CD14-positive monocyte (primary cell): Measurements from ENCODE around the gene GLDN. TPM values are rescaled to one million over a fixed set of nuclear protein-coding genes. Genes with fewer than 3 reads are reported as not detected.

Experiments
- DNase-seq, 3 donors: peaks; one replicate each; pipeline ENCODE4 v3.0.0-alpha.2; 2011 to 2022
- H2AFZ ChIP-seq: 2 replicates; pipeline ENCODE4 v1.6.0; 2012; ENCODE audit warnings: mild to moderate bottlenecking, low read depth, low read length, inconsistent platforms; ENCODE audit not compliant: insufficient read depth, poor library complexity, severe bottlenecking
- H3K27ac ChIP-seq, 2 donors: 1 replicate in 1 of 2; 2 replicates in 1 of 2; pipeline ENCODE4 v1.5.1; 2012 to 2013; ENCODE audit warnings: low read length in 2 of 2, control low read depth in 1 of 2, inconsistent platforms in 1 of 2, low read depth in 1 of 2, mild to moderate bottlenecking in 1 of 2
- H3K27me3 ChIP-seq, 2 donors: one replicate each; pipeline versions ENCODE4 v1.6.0 to v1.6.1; 2011 to 2013; ENCODE audit warnings: low read length in 2 of 2; ENCODE audit not compliant: control insufficient read depth in 2 of 2, insufficient read depth in 2 of 2
- H3K36me3 ChIP-seq, 2 donors: replicated peaks in 1 of 2; 1 replicate in 1 of 2; 2 replicates in 1 of 2; pipeline versions ENCODE4 v1.5.1 to v1.6.1; 2012 to 2013; ENCODE audit warnings: low read length in 2 of 2, control low read depth in 1 of 2, inconsistent platforms in 1 of 2, mild to moderate bottlenecking in 1 of 2; ENCODE audit not compliant: insufficient read depth in 2 of 2, control insufficient read depth in 1 of 2
- H3K4me1 ChIP-seq, 2 donors: 1 replicate in 1 of 2; 2 replicates in 1 of 2; pipeline versions ENCODE4 v1.5.1 to v1.6.1; 2012 to 2013; ENCODE audit warnings: low read length in 2 of 2, control low read depth in 1 of 2, inconsistent platforms in 1 of 2, mild to moderate bottlenecking in 1 of 2, moderate library complexity in 1 of 2; ENCODE audit not compliant: insufficient read depth in 2 of 2, control insufficient read depth in 1 of 2
- H3K4me2 ChIP-seq: replicated peaks from 2 replicates; pipeline ENCODE3; 2012; ENCODE audit warnings: low read length, moderate library complexity, mild to moderate bottlenecking; ENCODE audit not compliant: poor library complexity, severe bottlenecking; ENCODE audit errors: extremely low read depth
- H3K4me3 ChIP-seq, 3 experiments: fragments of 200-600 bp in 1 of 3; sonication (generic) in 1 of 3; replicated peaks in 1 of 3; 1 replicate in 2 of 3; 2 replicates in 1 of 3; pipeline ENCODE4 v1.5.1; 2011 to 2013; ENCODE audit warnings: low read length in 3 of 3, mild to moderate bottlenecking in 3 of 3, control low read depth in 2 of 3, low read depth in 2 of 3, inconsistent platforms in 1 of 3, moderate library complexity in 1 of 3
- H3K79me2 ChIP-seq: 2 replicates; pipeline ENCODE4 v1.6.0; 2012; ENCODE audit warnings: mild to moderate bottlenecking, control low read depth, inconsistent platforms, low read length, moderate library complexity; ENCODE audit not compliant: insufficient read depth
- H3K9ac ChIP-seq: 2 replicates; pipeline ENCODE4 v1.6.0; 2017; ENCODE audit warnings: low read length, mild to moderate bottlenecking; ENCODE audit not compliant: insufficient read depth, poor library complexity, severe bottlenecking
- H3K9me3 ChIP-seq, 2 donors: replicated peaks in 1 of 2; 1 replicate in 1 of 2; 2 replicates in 1 of 2; pipeline versions ENCODE4 v1.5.1 to v1.6.1; 2012 to 2013; ENCODE audit warnings: low read length in 2 of 2, control low read depth in 1 of 2; ENCODE audit not compliant: control insufficient read depth in 1 of 2, insufficient read depth in 1 of 2
- H4K20me1 ChIP-seq: 2 replicates; pipeline ENCODE4 v1.6.0; 2012; ENCODE audit warnings: mild to moderate bottlenecking, low read length, control low read depth, moderate library complexity; ENCODE audit not compliant: insufficient read depth
- H3K27ac Mint-ChIP-seq, 7 donors: one replicate each; pipeline ENCODE4 v1.8.0; 2020; ENCODE audit warnings: mild to moderate bottlenecking in 7 of 7, mixed read lengths in 7 of 7, moderate library complexity in 6 of 7, inconsistent platforms in 2 of 7
- H3K27me3 Mint-ChIP-seq, 3 donors: one replicate each; pipeline ENCODE4 v1.8.0; 2021 to 2022; ENCODE audit warnings: low read depth in 3 of 3, mild to moderate bottlenecking in 3 of 3, mixed read lengths in 3 of 3, moderate library complexity in 3 of 3, inconsistent platforms in 1 of 3
- H3K36me3 Mint-ChIP-seq, 2 donors: one replicate each; pipeline ENCODE4 v1.8.0; 2020; ENCODE audit warnings: mixed read lengths in 2 of 2, inconsistent platforms in 1 of 2, mild to moderate bottlenecking in 1 of 2
- H3K4me1 Mint-ChIP-seq: one replicate; pipeline ENCODE4 v1.8.0; 2020; ENCODE audit warnings: mild to moderate bottlenecking, mixed read lengths
- H3K4me3 Mint-ChIP-seq, 2 donors: one replicate each; pipeline ENCODE4 v1.8.0; 2020; ENCODE audit warnings: mild to moderate bottlenecking in 2 of 2, mixed read lengths in 2 of 2, moderate library complexity in 1 of 2
- H3K9me3 Mint-ChIP-seq, 7 donors: one replicate each; pipeline ENCODE4 v1.8.0; 2020 to 2022; ENCODE audit warnings: mixed read lengths in 7 of 7, mild to moderate bottlenecking in 6 of 7, moderate library complexity in 6 of 7, inconsistent platforms in 2 of 7
- CTCF ChIP-seq: fragments of 200-600 bp; IDR thresholded peaks from one replicate; pipeline ENCODE4 v1.8.0; 2022; ENCODE audit warnings: antibody characterized with exemption, mild to moderate bottlenecking
- WGBS: methylation state at CpG from one replicate; pipeline ENCODE4 v1.1.5; 2013; ENCODE audit warnings: missing lambda C conversion rate; ENCODE audit not compliant: insufficient coverage; 5-methylcytosine and 5-hydroxymethylcytosine counted together
- intact Hi-C, 2 donors: fragments of 100-400 bp; cut with micrococcal nuclease; formaldehyde crosslinking; loops; one replicate each; pipeline versions ENCODE4 v1.15.0 to v1.15.1; 2023
- polyA plus RNA-seq, 3 donors: library from polyadenylated mRNA; depleted of rRNA in 1 of 3; unstranded in 2 of 3; stranded (reverse) in 1 of 3; fragments of 300-500 nt in 2 of 3; fragments of >200 nt in 1 of 3; fragmentation: Illumina TruSeq in 2 of 3; gene quantifications; 1 replicate in 2 of 3; 2 replicates in 1 of 3; pipeline ENCODE4 v1.2.3, GENCODE V29; 2012 to 2021

Gene GLDN
- polyA plus RNA-seq, 3 donors, result 0.04 TPM; not detected in 2

GRCh38 chr15:51386029-51386428 lies 44.6 kb downstream of the GLDN start:
- H3K4me2 ChIP-seq, result no peak overlapping the region
- H3K4me1 ChIP-seq, result no peaks in the 10 kb centered on the region
- H3K9ac ChIP-seq, result no peak overlapping the region
- H3K27ac Mint-ChIP-seq, result no peak overlapping the region
- no peak overlapping the region for H3K4me3 ChIP-seq
- no peak overlapping the region for H3K4me3 Mint-ChIP-seq
- no peak for TF ChIP-seq CTCF
- H3K79me2 ChIP-seq, result no peaks in the 10 kb centered on the region
- no peaks in the 10 kb centered on the region for H3K9me3 Mint-ChIP-seq
- peaks cover 6% of the 10 kb centered on the region for H3K4me1 Mint-ChIP-seq
- peaks cover 0 to 5% of the 10 kb centered on the region in 2 donors for H3K27me3 ChIP-seq
- WGBS, result 87% methylated on average over 6 of the region's 8 CpGs
- no peak for DNase-seq
- H3K36me3 ChIP-seq, result no peaks in the 10 kb centered on the region
- H3K36me3 Mint-ChIP-seq, result no peaks in the 10 kb centered on the region
- H3K27me3 Mint-ChIP-seq, result peaks cover 2 to 10% (median 5%) of the 10 kb centered on the region in 3 donors
- no peak overlapping the region for H2AFZ ChIP-seq
- H3K9me3 ChIP-seq, result no peaks in the 10 kb centered on the region
- intact Hi-C loops, result no loop called here
- H4K20me1 ChIP-seq, result no peaks in the 10 kb centered on the region
- H3K27ac ChIP-seq, result no peak overlapping the region

- 95% methylated on average over 12 of the region's 12 CpGs for WGBS
Measured at GRCh38 chr15:51386486-51386885, 45.0 kb downstream of the GLDN start.

More at GRCh38 chr15:51386486-51386885, 45.0 kb downstream of the GLDN start:
- Histone ChIP-seq H3K36me3 (no peaks in the 10 kb centered on the region), H3K4me1 (no peaks in the 10 kb centered on the region), H2AFZ (no peak overlapping the region), H3K4me3 (no peak overlapping the region), H3K27ac (no peak overlapping the region), H3K4me2 (no peak overlapping the region), H4K20me1 (no peaks in the 10 kb centered on the region), H3K79me2 (no peaks in the 10 kb centered on the region), H3K27me3 (peaks cover 0 to 5% of the 10 kb centered on the region in 2 donors), H3K9me3 (no peaks in the 10 kb centered on the region), H3K9ac (no peak overlapping the region)
- TF ChIP-seq CTCF, result no peak
- Mint-ChIP-seq H3K27me3 (peaks cover 2 to 10% (median 5%) of the 10 kb centered on the region in 3 donors), H3K4me3 (no peak overlapping the region), H3K36me3 (no peaks in the 10 kb centered on the region), H3K9me3 (no peaks in the 10 kb centered on the region), H3K4me1 (peaks cover 4% of the 10 kb centered on the region), H3K27ac (no peak overlapping the region)
- DNase-seq, result no peak
- intact Hi-C loops, result no loop called here
